ENCODE data around the gene NAV2.

The NAV2 gene

DNA sequence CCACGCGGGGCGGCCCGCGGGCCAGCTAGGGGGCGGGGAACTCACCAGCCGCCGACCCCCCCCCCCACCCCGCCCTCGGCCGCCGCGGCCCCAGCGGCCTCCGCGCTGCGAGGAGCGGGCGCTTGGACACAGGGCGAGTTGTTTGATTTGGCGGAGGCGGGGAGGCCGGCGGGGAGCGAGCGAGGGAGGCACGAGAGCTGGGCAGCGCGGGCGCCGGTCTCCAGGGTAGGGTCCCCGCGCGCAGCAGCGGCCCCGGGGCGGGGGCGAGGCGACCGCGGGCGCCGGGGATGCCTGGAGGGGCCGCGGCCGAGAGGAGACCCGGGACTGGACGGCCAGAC, 64.4 kb downstream of the NAV2 start:
- DNase-seq (ENCODE audit: low read depth in 2 of 2, low spot score in 1 of 2) = no peak

DNA sequence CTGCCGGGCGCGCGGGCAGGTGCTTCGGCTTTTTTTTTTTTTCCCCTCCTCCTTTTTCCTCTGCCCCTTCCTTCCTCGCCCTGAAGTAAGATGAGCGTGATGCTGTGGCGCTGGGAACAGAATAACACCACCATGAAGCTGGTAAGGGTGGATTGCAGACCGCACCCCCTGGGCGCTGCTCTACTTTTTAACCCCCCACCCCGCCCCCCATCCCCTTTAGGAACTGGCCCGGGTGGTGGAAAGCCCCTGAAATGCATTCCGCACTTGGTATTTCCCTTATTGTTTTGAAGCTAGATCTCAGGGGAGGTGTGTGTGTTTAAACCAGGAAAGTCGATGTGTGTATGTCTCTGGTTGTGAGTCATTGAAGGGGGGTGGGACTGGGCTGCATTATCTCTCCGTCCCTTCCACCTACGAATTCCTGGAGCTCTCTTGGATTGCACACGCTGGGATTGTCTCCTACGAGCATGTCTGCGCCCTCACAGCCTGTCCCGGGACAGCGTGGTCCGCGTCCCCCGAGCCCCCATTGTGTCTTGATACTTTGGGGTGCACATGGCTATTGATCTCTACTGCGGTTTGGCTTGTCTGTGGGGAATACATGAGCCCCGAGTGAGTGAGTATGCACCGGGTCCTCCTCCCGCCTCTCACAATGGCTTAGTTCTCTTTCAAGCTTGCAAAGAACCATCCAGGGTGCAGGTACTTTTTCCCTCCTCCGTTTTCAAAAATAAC, 64.9 kb downstream of the NAV2 start:
- DNase-seq (ENCODE audit: low read depth in 2 of 2, low spot score in 1 of 2) = no peak

DNA sequence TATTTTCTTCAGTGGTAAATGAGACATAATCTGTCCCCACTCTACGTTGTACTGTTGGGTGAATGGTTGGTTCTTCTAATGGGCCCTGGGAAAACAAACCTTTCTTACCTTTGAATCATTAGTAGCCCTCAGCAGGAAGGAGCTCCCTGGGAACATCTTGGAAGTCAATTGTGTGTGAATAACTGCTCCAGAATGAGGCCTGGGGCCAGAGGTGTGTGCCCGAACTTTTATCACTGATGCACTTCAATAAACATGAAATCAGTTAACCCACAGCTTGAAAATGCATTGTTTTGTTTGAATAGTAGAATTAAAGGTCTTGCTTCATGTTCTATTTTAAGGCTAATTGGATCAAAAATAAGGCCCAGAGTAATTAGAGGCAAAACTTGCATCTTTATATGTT, 67.1 kb downstream of the NAV2 start:
- no peak for DNase-seq (ENCODE audit: low read depth in 2 of 2, low spot score in 1 of 2)

DNA sequence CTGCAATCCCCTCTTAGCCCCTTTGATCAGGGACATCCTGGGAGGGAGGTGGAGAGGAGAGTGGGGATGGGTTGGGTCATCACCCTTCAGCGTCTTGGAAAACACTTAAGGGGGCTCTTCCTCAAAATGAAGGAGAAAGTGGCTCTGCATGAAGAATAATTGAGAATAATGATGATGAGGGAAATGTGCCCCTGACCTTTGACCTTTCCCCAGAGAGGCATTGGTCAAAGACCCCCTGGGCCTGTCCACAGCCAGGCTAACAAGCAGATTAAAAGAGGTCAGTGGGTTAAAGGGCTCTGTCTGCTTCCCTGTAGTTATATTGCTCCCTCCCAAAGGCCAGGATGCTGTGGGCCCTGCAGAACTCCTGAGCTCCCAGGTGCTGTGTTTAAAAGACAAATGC, 68.7 kb downstream of the NAV2 start:
- DNase-seq (ENCODE audit: low read depth in 2 of 2, low spot score in 1 of 2) = no peak

DNA sequence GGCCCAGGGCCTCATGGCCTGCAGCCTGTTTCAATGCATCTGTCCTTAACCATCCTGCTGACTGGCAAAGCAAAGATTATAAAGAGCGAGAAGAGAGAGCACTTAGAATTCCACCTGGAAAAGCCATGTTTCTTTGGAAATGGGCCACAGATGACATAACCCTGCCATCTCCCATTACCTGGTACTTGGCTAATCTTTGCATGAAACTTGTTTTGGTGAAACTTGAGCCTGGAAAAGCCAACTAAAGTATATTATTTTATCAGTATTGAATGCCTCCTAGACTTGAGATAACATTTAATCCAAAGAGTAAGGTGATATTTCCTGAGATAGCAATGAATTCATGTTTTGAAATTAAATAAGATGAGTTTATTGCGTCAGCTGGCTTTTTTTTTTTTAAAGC, 72.6 kb downstream of the NAV2 start:
- DNase-seq (ENCODE audit: low read depth in 2 of 2, low spot score in 1 of 2) = no peak

DNA sequence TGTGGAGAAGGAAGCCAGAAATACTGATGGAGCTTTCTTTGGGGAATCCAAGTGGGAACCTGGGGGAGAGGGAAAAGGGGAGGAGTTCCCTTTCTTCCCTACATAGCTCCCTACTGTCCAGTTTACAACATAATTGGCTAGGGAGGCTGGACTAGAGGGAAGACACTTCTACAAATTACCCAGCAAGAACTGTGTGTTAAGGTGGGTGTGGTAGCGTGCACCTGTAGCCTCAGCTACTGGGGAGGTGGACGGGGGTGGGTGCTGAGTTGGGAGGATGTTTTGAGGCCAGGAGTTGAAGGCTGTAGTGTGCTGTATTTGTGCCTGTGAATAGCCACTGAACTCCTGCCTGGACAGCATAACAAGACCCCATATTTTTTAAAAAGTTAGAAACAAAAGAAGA, 74.0 kb downstream of the NAV2 start:
- DNase-seq (ENCODE audit: low read depth in 2 of 2, low spot score in 1 of 2) = no peak

DNA sequence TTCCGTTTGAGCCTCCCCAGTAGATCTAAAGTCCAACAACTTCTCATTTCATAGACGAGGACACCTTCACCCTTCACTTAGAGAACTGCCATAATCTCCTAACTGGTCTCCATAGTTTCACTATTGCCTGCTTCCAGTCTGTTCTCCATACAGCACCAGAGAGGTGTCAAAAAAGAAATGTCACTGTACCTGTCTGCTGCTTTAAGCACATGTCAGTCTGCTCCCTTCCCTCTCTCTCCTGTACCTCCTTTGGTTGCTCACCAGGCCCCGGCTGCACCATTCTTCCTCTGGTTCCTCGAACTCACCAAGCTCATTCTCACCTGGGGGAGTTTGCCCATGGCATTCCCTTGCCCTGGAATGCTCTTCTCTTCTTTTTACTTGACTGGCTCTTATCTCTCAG, 75.8 kb downstream of the NAV2 start:
- DNase-seq (ENCODE audit: low read depth in 2 of 2, low spot score in 1 of 2) = no peak

DNA sequence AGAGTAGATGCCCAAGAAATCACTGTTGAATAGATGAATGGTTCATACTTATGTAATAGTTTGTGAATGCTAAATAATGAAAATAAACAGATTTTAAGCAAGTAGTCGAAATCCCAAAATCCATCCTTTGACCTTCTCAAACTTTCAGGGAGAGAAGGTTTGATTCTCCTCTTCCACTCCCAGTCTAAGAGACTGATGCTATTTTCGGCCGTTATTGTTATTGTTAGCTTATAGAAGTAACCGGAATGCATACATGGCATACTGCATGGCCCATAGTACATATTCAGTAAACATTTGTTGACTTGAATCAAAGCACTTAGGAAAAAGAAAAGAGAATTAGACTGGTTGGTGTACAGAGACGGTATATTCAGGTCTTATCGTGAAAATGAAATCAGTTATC, 76.6 kb downstream of the NAV2 start:
- DNase-seq (ENCODE audit: low read depth in 2 of 2, low spot score in 1 of 2) = no peak

DNA sequence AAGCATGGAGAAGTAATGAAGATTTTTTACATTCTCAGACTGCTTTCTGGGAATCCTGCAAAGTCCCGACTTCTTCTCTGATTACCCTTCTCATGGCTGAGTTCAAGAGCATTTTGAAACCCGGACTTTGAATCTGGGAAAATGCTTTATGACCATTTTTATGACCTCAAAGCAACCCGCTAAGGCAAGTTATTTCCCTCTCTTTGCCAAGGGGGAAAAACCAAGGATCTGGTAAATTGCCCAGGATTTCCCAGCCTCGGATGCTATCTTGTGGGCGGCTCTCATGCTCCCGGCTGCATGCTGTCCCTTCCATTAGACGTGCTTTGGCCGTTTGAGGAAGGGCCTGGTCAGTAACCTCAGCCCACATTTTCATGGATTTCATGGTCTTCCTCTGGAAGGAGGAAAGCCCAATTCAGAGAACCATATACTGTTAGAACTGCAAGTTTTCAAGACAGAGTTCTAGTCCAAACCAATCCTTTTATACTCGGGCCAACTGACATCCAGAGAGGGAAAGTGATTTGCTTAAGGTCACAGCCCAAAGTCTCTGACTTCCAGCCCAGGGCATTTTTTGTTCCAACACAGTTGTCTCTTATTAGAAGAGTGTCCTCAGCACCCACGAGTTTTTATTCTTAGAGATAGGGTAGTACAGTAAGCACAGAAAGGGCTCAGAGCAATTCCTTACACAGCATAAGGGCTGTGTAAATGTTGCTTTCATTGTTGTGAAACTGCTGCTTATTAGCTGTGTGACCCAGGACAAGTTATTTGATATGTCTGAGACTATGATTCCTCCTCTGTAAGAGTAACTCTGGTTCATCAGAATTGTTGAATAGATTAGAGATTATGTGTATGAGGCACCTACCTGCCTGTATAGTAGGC, 77.4 kb downstream of the NAV2 start:
- DNase-seq (ENCODE audit: low read depth in 2 of 2, low spot score in 1 of 2) = no peak

DNA sequence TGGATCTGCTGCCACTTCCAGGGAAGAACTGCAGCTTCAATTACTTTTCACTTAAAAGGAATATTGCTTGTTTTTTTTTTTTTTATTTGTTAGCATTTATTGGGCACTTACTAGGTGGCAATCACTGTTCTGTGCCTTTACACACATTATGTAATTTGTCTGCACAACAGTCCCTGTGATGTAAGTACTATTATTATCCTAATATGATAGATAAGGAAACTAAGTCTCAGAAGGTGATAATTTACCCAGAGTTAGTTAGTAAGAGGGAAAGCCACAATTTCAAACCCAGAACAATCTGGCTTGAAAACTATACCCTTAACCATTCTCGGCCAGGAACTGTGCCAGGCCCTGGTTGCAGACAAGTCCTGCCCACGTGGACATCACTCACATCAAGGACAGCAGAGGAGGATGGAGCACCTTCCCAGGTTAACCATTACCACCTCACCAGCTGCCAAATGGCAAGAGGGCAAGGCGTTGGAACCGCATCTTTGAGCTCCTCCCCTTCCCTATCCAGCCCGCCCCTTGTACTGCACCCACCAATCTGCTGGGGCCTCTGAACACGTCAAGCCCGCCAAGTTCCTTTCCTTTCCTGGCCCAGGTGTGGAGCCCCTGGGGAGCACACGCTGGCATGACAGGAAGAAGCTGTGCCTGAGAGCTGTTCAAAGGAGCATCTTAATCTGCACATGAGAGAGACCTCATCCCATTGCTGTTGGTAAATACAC, 78.4 kb downstream of the NAV2 start:
- DNase-seq (ENCODE audit: low read depth in 2 of 2, low spot score in 1 of 2) = no peak

DNA sequence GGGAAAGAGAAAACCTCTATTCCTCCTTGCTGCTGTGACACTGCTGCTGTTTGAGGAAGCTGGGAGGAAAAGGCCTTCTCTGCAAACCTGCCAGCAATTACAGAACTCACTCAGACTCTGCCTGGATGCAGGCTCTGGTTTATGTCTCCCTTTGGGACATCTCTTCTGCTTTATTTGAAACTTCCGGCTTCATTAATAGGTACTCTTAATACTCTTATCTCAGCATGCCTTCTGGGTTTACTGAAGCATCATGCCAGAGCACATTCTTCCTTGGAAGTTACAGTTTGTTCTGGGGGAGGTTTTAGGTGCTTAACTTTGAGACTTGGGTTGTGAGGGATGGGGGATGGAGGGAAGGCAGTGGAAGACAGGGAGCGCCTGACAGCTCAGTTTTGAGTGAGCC, 79.9 kb downstream of the NAV2 start:
- no peak for DNase-seq (ENCODE audit: low read depth in 2 of 2, low spot score in 1 of 2)

DNA sequence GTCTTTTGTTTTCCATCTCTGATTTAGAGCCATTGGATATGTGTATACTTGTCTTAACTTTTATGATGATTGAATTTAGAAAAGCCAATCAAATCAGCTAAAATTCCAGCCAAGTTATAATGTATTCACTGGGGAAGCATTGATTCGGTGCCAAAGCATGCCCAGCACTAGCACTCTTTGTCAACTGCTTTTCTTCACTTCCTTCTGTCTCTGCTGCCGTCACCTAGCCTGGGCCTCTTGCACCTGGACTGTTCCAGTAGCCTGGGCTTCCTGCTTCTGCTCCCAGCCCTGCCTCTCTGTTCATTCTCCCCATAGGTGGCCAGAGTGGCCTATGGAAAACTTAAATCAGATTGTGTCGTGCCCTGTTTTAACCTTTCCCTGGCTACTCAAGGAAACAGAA, 80.7 kb downstream of the NAV2 start:
- DNase-seq (ENCODE audit: low read depth in 2 of 2, low spot score in 1 of 2) = no peak

DNA sequence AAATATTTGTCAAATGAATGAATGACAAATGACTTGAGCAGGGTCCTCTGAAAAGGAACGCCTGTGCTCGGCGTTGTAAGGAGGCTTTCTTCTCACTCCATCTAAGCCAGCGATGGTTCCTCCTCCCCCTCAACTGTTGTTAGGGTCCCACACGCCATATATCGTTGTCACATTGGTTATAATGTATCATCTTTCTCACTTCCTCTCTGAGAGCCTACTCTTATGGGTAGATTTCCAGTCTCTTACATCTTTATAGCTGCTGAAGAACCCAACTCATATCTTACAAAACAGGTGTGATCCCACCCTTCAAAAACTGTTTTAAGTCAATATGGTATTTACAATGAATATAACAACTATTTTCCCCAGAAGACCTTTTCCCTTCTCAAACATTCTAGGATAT, 81.5 kb downstream of the NAV2 start:
- DNase-seq (ENCODE audit: low read depth in 2 of 2, low spot score in 1 of 2) = no peak

DNA sequence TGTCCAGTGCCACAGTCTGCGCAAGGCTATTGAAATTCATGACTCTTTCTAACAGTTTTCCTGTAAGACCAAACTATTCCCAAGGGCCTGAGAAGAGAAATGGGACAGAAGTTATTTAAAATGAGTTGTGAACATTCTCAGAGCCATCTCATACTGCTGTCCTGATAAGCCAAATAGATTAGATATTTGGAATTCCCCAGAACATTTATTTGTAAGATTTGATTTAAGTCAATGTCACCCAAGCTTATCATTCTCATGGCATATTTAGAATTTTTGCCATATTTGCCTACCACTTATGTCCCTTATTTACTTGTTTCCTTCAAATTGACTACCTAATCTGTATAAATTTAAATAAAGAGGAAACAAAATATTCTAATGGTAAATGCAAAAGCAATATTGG, 82.4 kb downstream of the NAV2 start:
- DNase-seq (ENCODE audit: low read depth in 2 of 2, low spot score in 1 of 2) = no peak

DNA sequence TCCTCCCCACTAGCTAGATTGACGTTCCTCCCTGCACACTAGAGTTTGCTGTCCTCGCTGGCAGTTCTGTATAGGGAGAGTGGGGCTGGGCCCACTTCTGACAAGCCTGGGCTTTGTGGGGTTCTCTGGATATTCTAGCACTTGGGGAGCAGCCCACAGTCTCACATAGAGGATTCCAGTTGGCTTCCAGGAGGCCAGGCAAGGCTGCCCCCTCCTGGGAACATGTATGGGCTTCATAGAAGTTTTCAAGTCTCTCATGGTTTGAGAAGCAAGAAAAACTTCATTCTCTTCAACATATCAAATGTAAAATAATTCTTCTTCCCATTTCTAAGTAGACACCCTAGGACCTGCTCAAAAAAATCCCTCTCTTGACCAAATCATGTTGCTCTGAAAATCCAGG, 87.5 kb downstream of the NAV2 start:
- no peak for DNase-seq (ENCODE audit: low read depth in 2 of 2, low spot score in 1 of 2)

DNA sequence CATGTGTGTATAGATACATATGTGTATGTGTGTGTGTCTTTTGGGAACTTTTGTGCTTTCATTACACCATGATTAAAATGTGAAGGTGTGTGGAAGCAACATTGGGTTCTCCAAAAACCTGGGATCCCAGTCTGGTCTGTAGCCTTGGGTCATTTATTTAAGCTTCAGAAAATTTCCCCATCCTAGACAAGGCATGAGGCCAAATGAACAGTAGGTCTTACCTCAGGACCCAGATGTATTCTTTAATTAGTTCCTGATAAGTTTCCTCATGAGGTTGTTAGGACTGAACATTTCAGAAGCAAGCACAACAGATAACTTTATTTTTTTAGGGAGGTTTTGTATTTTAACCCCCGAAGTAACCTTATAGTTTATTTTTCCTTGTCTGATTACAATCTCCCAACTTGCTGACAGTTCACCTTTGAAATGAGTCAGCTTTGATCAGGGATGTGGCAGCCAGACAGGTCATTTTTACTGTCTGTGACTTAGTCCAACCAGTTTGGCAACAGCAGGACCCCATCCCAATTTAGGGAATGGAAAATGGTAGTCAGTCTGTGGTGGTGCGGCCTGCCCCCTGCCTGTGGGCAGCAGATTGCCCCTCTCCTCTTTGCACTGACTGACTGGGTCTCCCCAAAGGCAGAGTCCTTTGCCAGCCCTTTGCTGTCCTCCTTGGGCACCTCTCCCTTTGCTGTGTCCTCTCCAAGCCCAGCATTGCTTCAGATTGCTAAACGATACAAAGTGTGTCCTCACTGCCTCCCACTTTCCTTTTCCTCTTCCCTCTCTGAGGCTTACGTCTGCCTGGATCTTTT, 88.3 kb downstream of the NAV2 start:
- no peak for DNase-seq (ENCODE audit: low read depth in 2 of 2, low spot score in 1 of 2)

DNA sequence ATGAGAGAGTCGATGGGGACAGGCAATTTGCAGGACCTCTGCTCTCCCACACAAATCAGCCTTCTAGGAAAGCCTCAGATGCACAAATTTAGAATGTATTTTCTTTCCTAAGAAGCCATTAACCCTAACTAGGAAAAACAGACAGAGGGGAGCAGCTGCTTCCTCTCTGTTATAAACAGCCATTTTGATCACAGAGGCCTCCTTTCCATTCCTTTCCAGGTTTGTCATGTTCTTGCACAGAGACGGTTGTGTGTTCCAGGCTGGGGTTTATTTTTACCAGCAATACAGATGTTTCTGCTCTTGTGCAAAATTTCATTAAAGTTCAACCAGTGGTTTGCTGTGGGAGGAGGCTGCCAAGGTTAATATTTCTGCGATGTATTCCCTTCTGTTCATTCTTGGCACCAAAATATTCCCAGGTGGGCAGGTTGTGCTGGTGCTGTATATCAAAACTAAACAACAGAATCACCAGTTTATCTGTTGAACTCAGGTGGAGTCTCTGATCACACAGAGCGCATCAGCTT, 90.2 kb downstream of the NAV2 start:
- DNase-seq (ENCODE audit: low read depth in 2 of 2, low spot score in 1 of 2) = no peak

DNA sequence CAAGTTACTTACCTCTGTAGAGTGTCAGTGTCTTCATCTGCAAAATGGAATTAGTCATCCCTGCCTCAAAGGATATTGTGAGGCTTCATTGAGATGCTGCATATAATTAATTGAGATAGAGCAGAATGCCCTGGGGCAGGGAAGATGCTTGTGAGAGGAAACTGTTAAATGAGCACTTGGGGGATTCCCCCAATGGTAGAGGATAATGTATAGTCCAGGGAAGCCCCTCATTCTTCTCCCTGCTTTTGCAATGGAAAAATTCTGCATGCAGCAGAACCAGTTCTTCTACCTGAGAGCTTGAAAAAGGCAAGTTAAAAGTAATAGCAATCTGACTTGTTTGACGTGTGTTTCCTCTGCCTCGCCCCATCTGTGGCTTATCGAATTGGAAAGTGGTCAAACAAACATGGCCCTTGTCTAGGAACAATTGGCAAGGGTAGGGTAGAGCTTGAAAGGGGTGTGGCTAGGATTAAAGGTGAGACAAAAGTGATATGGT, 90.9 kb downstream of the NAV2 start:
- no peak for DNase-seq (ENCODE audit: low read depth in 2 of 2, low spot score in 1 of 2)

DNA sequence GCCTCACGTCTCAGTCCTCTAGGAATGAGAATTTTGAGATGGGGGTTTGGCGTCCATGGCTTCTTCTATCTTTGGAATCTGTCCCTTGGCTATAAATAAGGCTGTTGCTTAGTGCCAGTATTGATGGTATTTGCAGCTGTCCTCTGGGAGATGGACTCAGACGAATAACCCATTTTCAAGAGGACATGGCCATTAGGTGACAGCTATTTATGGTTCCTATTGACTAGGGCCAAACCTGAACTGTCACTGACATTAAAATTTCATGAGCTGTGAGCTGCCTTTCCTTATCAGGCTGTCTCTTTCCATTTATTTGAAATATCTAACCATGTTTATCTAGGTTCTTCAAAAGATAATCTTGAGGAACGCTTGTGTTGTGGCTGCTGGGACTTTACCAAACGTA, 92.7 kb downstream of the NAV2 start:
- DNase-seq (ENCODE audit: low read depth in 2 of 2, low spot score in 1 of 2) = no peak

DNA sequence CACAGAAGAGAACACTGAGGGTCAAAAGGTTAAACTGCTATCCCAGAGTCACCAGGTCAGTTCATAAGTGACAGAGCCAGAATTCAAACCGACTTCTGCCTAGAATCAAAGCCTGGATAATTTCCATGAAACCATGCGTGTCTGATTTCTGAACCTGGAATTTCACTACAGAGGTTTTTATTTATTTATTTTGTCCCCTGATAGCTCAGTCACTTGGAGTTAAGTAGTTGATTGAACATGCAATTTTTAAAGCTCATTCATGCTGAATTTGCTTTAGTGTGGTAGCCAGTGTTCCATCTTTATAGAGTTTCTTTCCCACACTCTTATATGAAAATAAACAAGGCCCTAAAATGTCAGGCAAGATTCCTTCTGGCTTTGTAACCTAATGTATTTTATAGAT, 93.2 kb downstream of the NAV2 start:
- DNase-seq (ENCODE audit: low read depth in 2 of 2, low spot score in 1 of 2) = no peak

DNA sequence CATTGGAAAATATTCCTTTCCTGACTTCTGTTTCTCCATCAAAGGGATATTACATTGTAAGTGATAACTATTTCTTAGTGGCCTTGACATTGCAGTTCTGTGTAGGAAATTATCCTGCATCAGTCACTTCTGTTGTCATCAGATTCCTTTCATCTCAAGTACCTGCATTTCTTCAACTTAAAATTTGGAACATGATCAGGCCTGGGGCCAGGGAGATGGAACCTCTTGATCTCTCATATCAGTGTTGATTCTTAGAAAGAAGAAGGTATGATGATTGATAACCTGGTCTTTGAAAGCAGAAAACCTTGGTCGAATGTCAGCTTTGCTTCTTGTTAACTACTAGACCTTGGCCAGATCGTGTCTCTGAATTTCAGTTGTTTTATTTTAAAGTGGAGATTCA, 93.6 kb downstream of the NAV2 start:
- DNase-seq (ENCODE audit: low read depth in 2 of 2, low spot score in 1 of 2) = no peak

All from stimulated activated CD8-positive, alpha-beta memory T cell treated with anti-CD3 and anti-CD28 coated beads, Interleukin-4, amount 100 ng/mL, for 1 hour (primary cell).